ENCODE data around the gene STK32C.
A peak's percentile ranks its signal among the peaks of the same experiment; 100 is the strongest.
"Not testable (repeated sequence)": the region's sequence is repeated elsewhere in the genome, so short reads cannot be mapped to it uniquely, and the experiment has no call there.

Gene STK32C

DNA sequence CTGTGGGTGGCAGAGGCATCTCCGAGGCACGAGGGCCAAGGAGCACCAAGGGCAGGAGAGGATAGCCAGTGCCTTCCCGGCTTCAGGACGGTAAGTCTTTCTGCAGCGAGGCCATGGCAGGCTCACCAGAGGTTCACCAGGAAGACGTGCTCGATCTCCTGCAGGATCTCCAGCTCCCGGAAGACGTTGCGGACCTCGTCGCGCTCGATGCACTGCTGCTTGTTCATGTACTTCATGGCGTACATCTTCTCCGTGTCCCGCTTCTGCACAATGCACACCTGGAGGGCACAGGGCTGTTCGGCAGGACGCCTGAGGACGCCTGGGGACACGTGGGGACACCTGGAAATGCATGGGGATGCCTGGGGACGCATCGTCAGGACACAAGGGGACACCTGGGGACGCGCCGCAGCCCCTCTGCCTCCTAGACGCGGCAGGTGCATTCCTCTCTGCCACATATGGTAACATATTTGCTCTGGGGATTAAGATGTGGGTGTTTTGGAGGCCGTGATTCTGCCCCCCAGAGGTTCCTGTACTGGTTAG, 79.8 kb downstream of the STK32C start:
- no peak for DNase-seq

DNA sequence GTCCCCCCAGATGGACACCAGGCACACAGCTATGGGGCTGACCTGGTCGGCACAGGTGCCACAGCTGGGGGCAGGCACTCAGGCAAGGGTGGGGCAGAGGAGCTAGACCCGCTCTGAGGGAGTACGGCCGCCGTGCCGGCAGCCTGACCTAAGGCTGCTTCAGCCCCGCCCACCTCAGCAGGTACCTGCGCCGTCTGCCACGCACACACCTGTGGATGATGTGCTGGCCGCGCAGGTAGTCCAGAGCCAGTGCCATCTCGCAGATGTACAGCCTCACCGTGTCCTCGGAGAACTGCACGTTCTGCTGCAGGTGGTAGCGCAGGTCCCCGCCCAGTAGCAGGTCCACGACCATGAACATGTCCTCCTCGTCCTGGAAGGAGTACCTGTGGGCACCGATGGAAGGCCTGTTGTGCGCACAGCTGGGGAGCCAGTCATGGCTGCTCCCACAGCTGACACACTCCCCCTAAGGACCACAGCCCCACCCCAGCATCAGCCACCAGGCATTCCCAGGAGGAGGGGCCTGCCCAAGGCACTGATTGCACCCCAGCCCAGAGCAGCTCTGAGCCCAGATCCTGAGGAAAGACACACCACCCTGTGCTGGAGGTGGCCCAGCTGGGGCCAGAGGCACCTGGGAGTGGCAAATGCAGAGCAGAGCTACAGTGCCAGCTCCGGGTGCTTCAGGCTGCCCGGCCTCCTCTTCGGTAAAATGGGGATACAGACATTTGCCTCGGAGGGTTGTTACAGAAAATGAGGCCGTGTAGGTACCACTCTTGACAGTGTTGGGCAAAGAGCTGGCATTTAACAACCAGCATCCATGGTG, 81.0 kb downstream of the STK32C start:
- no peak for DNase-seq

DNA sequence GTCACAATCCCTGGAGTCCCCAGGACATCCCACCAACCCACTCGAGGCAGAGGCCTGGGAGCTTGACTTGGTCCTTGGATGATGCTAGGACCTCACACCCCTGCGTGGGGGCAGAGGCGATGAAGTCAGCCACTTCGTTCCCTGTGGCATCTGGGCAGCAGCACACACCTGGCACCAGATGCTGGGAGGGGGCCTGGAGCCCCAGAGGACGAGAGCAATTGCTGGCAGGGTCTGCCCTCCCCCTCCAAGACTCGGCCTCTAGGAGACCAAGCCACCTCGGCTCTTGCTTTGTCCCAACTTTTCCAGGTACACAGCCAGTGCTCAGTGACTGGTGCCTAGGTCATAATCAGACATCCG, 81.9 kb downstream of the STK32C start:
- no peak for DNase-seq

DNA sequence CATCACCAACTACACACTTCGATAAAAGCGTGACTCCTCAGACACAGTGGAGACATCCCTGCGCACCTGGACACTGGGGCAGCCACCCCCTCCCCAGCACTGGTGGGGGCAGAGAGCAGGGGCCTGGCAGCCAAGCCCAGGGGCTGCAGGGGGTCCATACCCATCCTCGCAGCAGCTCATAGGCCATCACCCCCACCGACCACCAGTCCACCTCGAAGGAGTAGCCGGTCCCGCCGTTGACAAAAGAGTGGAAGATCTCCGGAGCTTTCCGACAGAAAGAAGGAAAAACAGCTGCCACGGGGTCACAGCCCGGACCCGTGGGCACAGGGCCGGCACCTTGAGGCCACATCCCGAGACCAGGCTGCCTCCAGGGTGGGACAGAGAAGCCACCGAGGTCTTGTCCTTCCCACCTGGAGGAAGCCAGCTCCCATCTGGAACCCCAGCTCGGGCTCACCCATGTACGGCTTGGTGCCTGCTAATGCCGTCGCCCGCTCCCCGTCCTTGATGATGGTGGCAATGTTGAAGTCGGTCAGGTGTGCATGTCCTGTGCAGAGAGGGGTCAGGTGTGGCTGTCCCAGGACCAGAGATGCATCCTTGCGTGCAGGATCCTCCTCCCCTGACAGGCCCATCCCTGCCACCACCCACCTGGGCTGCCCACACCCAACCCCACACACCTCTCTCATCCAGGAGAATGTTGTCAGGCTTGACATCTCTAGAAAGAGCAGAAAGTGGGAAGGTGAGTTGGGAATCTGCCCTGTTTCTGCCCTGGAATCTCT, 82.5 kb downstream of the STK32C start:
- DNase-seq = no peak

DNA sequence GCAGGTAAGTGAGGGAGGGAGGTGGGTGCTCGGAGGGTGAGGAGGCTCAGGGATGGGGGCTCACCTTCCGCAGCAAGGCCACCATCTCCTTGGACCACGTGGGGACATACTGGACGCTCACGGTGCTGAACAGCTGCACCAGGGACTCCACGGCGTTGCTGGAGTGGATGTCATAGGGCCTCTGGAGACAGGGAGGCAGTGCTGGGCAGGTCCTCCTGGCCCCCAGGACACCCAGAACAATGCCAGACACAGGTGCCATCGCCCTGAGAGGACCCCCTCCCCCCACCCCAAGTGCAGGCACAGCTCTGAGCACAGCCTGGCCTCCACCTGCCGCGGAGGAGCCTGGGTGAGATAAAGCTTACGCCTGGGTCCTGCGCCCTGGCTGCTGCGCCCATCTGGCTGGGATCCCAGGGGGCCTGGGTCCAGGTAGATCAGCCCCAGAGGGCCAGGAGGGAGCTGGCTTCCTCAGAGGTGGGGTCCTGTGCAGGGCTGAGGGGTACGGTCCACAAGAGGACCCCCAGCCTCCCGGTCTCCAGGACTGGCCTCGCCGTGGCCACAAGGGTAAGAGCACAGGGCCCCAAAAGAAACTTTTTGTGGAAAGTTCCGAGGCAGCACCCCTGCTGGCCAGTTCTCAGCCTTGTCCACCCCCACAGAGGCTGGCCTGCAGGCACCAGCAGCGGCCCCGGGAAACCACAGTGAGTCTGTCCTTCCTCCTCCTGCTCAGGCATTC, 83.2 kb downstream of the STK32C start:
- no peak for DNase-seq

DNA sequence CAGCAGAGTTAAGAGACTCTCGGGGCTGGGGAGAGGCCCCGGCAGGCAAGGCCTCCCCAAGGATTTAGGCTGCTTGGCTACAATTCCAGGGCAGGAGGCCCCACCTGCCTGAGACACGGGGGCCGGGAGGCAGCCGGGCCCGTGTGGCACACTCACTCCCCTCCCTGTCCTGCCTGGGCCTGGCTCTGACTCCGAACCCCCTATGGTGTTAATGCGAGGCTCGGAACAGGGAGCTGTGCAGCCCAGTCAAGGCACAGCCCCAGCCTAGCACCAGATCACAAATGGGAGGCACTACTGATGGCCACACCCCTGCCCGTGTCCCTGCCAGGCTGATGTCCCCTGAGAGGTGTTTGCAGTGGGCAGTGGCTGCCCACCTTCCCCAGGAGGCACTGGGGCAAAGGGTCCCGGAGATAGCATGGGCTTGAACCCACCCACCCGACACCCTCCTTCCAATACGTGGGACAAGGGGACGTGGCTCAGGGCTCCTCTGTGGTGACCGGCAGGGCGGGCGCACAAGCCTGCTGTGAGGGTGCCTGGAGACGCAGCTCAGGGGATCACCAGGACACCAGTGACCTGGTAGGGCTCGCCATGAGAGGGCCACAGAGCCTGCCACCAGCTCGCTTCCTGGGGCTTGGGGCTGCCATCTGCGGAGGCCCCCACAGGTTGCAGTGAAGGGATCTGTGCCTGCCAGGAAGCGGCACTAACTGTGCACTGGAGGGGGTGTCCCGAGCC, 84.0 kb downstream of the STK32C start:
- no peak for DNase-seq

DNA sequence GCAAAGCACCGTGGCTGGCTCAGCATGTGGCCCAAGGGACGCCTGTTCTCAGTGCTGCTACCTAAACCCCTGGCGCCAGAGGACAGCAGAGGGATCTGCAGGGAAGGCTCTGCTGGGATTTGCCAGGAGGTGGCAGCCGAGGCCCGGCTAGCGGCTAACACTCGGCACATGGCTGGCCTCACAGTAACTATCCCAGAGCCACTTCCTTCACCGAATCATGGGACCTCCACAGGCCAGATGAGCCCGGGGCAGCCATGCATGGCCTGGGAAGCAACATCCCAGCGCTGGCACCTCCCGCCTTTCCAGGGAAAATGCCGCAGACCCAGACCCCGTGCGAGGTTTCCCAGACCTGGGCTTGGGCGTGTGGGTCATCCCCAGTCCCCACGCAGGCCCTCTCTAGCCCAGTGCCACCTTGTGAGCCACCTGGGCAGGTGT, 84.6 kb downstream of the STK32C start:
- DNase-seq = peak; percentile 41 to 69 (median 47)

DNA sequence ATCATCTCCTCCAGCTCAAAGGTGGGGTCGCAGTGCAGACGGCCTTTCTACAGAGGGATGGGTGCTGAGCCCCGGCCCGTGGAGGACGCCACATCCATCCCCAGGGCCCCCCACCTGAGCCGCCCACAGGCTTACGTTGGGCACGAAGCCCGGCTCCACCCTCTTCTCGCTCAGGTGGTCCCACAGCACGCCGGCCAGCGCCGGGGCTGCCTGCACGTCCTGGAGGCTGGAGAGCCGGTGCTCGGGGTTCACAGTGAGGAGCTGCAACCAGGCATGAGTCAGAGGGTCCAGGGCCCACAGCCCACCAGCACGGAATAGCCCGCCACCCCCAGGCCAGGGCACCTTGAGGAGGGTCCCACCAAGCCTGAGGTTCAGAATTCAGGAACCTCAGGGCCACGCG, 85.0 kb downstream of the STK32C start:
- no peak for DNase-seq

DNA sequence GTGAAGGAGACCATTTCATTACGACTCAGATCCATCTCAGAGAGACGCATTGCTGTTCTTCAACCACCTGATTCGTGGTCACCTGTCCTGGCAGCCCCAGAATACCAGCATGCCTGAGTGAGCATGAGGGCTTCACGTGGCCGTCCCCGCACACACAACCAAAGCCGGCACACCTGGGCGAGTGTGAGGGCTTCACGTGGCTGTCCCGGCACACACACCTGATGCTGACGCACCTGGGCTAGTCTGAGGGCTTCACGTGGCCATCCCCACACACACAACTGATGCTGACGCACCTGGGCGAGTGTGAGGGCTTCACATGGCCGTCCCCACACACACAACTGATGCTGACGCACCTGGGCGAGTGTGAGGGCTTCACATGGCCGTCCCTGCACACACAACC, 86.8 kb downstream of the STK32C start:
- DNase-seq = not testable (repeated sequence)

DNA sequence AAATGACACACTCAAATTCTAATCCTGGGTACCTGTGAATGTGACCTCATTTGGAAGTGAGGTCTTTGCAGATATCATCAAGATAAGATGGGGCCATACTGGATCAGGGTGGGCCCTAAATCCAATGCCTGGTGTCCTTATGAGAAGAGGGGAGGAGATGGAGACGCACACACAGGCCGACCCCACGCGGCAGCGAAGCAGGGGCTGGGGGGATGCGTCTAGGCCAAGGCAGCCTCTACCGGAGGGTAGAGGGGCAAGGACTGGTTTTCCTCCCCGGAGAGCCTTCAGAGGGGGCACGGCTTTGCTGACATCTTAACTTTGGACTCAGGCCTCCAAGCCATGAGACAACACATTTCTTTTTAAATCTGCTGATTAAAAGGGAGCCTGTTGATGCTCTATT, 87.7 kb downstream of the STK32C start:
- DNase-seq = no peak

DNA sequence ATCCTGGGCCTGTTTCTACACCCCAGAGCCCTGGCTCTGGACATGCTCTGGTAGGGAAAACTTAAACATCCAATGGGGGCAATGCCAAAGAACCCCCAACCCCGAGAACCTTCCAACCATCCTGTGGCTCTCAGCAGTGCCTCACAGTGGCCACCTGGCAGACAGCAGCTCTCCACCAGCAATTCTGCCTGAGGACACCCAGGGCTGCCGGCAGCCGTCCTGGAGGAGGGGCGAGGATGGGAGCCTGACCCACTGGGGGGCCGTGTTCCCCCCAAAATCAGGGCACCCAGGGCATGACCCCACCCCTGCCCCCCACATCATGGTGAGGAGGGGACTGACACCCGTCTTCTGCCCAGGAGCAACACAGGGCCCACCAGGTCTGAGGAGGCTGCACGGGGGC, 88.3 kb downstream of the STK32C start:
- no peak for DNase-seq

DNA sequence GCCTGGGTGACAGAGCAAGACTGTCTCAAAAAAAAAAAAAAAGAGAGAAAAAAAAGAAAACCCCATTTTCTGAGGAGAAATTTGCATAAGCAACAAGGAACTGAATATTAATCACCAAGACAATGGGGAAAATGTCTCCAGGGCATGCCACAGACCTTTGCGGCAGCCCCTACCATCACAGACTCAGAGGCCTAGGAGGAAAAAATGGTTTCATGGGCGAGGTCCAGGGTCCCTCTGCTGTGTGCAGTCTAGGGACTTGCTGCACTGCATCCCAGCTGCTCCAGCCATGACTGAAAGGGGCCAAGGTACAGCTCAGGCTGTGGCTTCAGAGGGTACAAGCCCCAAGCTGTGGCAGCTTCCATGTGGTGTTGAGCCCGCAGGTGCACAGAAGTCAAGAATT, 91.3 kb downstream of the STK32C start:
- not testable (repeated sequence) for DNase-seq

DNA sequence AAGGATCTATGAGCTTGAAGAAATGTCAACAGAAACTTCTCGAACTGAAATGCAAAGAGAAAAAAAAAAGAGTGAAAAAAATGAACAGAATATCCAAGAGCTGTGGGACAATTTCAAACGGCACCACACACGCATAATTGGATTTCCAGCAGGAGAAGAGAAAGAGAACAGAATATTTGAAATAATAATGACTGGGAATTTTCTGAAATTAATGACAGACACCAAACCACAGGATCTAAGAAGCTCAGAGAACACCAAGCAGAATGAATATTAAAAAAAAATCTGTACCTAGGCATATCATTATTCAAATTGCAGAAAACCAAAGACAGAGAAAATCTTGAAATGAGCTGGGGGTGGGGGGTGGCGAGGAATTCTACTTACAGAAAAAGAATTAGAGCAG, 93.8 kb downstream of the STK32C start:
- DNase-seq = no peak

DNA sequence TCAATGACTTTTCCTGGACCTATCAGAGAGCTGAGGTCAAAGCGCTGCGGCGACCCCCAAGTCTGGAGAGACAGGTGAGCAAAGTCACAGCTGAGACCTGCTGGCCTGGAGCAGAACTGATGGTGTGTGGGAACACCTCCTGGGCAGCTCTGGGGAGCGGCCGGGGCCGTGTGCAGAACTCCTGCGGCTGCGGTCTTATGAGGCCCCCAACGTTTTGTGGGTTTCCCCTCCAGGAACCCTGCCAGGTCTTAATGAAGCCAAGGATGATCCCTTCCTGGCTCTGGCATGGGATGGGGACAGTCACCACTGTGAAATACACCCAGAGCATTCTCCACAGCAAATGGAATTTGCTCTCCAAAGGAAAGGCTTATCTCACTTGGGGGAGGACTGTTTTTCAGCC, 94.9 kb downstream of the STK32C start:
- DNase-seq = no peak

DNA sequence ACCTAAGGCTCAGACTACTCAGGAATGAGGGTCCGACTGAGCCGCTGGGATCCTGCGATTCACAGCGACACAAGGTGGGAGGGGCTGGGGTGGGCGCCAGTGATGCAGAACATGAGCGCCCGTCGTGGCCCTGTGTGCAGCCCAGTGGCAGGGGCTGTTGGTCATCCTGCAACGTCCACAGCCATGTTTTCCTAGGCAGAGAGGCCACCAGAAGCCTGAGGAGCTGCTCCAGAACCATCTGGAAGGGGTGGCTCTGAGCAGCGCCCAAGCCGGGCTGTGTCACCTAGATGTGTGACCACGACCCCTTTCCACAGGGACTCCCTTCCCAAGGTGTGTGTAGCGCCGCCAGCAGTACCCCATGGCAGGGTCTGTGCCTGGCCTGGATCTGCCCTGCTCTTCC, 96.5 kb downstream of the STK32C start:
- DNase-seq = no peak

DNA sequence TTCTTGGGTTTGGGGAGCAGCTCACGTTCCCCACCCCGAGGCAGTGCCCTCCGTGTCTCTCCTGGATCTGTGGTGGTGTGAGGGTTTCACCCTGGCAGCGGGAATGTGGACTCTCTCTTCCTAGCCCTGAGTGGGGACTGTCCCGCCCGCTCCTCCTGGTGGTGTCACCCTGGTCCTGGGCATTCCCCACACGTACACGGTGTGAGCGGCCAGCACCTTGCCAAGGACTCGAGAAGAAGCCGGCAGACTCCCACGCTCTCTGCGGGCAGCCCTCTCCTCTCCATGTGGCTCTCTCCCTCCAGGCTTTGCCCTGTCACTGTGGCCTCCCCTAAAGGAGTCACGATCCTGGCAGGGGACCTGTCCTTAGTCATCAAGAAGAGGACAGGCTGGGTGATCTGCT, 97.0 kb downstream of the STK32C start:
- DNase-seq = no peak

DNA sequence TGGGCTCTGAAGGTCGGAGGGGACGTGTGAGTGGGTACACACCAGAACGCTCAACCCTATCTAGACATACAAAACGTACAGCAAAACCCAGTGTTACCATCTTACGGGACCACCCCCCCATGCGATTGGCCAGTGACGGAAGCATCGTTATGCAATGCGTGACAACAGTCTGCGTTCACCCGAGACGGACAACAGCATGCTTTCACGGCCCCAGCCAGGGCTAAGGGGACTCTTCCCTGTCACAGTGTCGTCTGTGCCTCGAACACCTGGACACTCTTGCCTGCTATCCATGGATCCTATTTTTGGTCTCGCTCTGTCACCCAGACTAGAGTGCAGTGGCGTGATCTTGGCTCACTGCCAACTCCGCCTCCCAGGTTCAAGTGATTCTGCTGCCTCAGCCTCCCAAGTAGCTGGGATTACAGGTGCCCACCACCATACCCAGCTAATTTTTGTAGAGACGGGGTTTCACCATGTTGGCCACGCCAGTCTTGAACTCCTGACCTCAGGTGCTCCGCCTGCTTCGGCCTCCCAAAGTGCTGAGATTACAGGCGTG, 97.7 kb downstream of the STK32C start:
- DNase-seq = no peak

DNA sequence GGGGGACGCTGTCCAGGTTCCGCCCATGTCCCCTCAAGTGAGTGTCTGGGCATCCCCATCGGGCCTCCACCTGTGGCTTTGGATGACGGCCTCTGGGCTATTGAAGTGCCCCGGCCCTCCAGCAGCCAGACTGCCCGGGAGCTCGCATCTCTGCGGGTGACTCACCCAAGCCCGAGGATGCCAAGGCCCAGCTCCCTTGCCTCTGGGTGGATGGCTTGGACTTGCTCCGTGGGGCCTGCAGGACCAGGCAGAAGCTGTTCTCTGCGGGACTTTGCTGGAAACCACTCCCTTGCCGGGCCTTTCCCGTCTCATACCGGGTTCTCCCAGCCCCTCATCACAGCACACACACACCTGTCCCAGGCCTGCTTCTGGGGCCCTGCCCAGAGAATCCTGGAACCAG, 98.6 kb downstream of the STK32C start:
- DNase-seq = no peak

DNA sequence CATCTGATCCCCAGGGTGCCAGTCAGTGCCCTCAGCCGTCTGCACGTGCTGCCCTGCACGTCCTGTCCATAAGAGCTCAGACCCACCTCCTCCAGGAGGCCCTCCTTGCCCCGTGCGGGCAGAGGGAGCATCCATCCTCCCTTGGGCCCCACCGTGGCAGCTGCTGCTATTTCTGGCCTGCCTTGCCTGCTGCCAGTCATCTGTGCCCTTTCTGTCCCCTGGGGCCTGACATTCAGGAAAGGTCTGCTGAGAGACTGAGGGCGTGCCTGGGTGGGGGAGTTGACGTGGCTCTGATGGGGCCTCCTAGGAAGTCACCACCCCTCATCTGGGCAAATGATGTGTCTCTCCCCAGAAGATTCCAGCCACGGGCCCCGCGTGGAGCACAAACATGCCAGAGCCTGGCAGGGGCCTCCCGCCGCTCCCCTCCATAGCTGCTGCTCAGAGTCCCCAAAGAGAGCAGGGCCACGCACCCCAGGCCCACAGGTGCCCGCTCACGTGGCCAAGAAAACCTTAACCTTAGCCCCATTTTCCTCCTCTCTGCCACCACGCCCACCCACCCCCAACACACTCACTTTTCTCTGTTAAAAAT, 99.2 kb downstream of the STK32C start:
- no peak for DNase-seq

DNA sequence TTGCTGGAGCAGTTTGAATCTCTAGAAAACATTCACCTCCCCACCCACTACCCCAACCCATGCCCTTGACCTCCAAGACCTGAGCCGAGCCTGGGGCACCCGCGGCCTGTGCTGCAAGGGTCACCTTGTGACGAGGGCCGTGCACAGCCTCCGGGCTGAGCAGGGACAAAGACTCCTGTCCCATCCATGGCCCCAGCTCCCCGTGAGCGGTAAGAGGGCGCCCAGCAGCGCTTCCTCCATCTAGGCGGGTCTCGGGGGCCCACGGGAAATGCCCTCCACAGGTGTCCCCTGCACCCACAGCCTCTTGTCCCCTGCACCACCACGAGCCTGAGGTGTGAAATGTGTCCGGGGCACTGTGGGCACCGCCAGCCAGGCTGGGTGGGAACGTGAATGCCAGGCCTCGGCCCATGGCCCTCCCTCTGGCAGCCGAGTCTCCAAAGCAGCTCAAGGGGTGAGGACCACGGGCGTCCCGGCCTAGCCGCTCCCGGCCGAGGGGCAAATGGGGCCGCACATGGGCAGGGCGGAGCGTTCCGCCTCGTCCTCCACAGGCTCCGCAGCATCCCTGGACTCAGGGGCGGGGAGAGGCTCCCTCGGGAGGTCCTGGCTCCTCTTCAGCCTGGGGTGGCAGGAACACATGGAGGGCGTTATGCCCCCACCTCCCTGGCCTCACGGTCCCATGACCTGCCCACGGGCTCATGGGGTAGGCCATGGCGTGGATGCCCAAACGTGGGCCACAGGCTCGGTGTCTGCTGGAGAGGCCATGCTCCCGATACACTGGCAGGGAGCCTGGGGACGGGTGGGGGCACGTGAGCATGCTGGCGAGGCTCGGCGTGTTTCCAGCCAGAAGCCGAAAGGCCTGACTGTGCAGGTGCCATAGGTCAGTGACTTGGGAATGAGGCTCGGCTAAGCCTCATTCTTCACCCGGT, 100.0 kb downstream of the STK32C start:
- DNase-seq = peak in 1 of 5 donors; percentile 6
